ENCODE results near the gene ERC1. TPM values are rescaled to one million over a fixed set of nuclear protein-coding genes. Genes with fewer than 3 reads are reported as not detected.

Gene ERC1
- total and polyA plus RNA-seq, 12 donors, result 6.5 to 67.5 (median 47.5) TPM

DNA sequence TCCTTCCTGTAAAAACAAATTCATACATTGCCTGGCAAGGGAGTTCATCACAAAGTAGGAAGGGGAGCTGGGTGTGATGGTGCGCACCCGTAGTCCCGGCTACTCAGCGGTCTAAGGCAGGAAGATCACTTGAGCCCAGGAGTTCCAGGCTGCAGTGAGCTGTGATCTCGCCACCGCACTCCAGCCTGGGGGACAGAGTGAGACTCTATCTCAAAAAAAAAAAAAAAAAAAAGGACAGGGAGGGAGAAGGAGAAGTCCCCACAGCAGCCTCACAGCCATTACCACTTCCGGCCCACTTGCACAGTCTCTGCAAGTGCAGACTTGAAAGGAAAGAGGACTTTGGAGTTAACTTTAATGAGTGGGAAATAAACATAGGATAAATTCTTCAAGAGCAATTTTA is 482.4 kb downstream of the ERC1 start:
- H3K9me3 ChIP-seq, result no peaks in the 10 kb centered on the region
- H3K27me3 ChIP-seq, result no peaks in the 10 kb centered on the region
- H3K36me3 ChIP-seq, result no peaks in the 10 kb centered on the region
- peak overlapping the region in 5 of 10 donors; percentile 6 to 67 (median 21) for H3K27ac ChIP-seq
- peak in 1 of 2 donors; percentile 27 for DNase-seq
- ATAC-seq, result peak in 3 of 8 donors; percentile 34 to 46 (median 34)
- 80 to 83% methylated on average over 7 of the region's 7 CpGs for WGBS, 2 donors
- TF ChIP-seq, protein P1, sequence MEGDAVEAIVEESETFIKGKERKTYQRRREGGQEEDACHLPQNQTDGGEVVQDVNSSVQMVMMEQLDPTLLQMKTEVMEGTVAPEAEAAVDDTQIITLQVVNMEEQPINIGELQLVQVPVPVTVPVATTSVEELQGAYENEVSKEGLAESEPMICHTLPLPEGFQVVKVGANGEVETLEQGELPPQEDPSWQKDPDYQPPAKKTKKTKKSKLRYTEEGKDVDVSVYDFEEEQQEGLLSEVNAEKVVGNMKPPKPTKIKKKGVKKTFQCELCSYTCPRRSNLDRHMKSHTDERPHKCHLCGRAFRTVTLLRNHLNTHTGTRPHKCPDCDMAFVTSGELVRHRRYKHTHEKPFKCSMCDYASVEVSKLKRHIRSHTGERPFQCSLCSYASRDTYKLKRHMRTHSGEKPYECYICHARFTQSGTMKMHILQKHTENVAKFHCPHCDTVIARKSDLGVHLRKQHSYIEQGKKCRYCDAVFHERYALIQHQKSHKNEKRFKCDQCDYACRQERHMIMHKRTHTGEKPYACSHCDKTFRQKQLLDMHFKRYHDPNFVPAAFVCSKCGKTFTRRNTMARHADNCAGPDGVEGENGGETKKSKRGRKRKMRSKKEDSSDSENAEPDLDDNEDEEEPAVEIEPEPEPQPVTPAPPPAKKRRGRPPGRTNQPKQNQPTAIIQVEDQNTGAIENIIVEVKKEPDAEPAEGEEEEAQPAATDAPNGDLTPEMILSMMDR (IDR thresholded peaks at IDR 0.05), result no peak
- H3K4me1 ChIP-seq, result peaks cover 10 to 61% (median 47%) of the 10 kb centered on the region in 9 donors
- intact Hi-C loops (cut with DNase I), result no loop called here
- H3K4me3 ChIP-seq, result no peak overlapping the region

DNA sequence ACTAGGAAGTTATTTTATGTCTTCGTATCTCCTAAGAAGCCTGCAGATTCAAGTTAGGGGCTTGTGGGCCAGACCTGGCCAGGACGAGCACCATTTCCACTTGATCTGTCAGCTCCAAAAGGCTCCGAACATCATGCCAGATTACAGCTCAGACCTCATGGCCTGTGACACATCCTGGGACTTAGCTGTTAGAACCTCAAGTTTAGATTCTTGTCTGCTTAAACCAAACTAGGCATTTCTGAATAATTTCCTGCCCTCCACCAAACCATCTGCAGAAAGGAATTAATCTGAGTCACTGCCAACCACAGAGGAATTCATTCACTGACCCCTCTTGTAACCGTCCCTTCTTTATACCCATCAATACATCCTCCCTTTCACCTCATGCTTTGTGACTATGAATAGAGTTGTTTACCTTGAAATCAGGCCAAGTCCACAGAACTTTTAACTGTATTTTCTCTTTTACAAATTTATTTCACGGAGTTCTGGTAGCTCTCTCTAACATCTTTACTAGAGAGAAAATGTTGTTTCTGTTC is 483.1 kb downstream of the ERC1 start:
- Histone ChIP-seq H3K4me3 (no peak overlapping the region), H3K27ac (peak overlapping the region in 8 of 10 donors; percentile 4 to 67 (median 16)), H3K27me3 (no peaks in the 10 kb centered on the region), H3K9me3 (no peaks in the 10 kb centered on the region), H3K4me1 (peaks cover 8 to 54% (median 42%) of the 10 kb centered on the region in 9 donors), H3K36me3 (no peaks in the 10 kb centered on the region)
- intact Hi-C loops (cut with DNase I), result no loop called here
- WGBS, 2 donors, result 45 to 50% methylated on average over 5 of the region's 5 CpGs
- ATAC-seq (peak in 2 of 8 donors; percentile 26 to 41), DNase-seq (no peak)
- TF ChIP-seq, protein P1 (IDR thresholded peaks at IDR 0.05), result no peak

DNA sequence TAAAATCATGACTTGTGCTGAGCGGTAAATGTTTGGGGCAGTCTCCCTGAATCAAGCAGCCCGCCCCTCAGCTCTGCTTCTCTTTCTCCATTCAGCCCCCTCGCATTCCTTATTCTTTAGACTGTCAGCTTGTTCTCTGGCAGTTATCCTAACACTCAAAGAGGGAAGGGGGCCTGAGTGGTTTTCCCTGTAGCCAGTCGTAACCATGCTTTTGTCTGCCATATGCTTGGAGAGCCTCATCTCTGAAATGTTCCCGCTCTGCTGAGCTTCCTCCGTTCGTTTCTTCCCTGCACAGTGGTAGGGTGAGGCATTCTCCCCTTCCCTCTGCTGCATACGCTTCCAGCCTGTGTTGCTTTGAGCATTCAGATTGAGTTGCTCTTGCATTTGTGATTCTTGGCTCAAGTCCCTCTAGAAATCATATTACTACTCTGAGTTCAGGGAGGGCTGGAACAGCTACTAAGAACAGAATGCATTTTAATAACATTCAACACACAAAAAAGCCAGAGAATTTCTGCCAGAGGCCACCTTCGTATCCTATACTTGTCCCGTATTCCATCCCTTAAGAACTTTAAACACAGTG is 483.6 kb downstream of the ERC1 start:
- no peak for DNase-seq
- 59 to 60% methylated on average over 10 of the region's 10 CpGs for WGBS, 2 donors
- intact Hi-C loops (cut with DNase I), result no loop called here

DNA sequence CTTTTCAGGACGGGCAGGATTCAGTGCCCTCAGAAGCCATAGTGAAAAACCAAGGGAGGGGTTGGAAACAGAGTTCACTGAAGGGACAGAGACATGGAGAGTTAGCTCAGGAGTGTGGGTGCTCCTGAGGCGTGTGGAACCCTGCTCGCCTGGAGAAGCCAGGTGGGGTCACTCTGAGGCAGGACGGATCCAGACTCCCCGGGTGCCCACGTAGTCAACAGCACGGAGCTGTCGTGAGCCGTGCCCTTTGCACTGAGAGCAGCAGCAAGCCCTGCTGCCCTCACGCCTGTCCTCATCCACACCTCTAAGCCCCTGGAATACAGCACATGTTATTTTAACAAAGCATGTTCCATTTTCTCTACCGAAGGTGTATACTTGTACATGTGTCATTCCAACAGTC is 488.6 kb downstream of the ERC1 start:
- TF ChIP-seq, protein P1 (IDR thresholded peaks at IDR 0.05), result no peak
- H3K9me3 ChIP-seq, result no peaks in the 10 kb centered on the region
- ATAC-seq (no peak), DNase-seq (no peak)
- H3K27ac ChIP-seq, result no peak overlapping the region
- intact Hi-C loops (cut with DNase I), result no loop called here
- no peaks in the 10 kb centered on the region for H3K27me3 ChIP-seq
- 97% methylated on average over 11 of the region's 11 CpGs for WGBS, 2 donors
- H3K36me3 ChIP-seq, result peaks cover 0 to 7% (median 0%) of the 10 kb centered on the region in 9 donors
- no peak overlapping the region for H3K4me3 ChIP-seq
- peaks cover 0 to 12% (median 8%) of the 10 kb centered on the region in 9 donors for H3K4me1 ChIP-seq

More for the DNA sequence above, 483.6 kb downstream of the ERC1 start:
- no peaks in the 10 kb centered on the region for H3K27me3 ChIP-seq
- H3K4me3 ChIP-seq, result no peak overlapping the region
- TF ChIP-seq, protein P1 (IDR thresholded peaks at IDR 0.05), result no peak
- peak; percentile 40 to 81 (median 70) for ATAC-seq
- H3K4me1 ChIP-seq, result peaks cover 3 to 49% (median 36%) of the 10 kb centered on the region in 9 donors
- H3K36me3 ChIP-seq, result no peaks in the 10 kb centered on the region
- no peaks in the 10 kb centered on the region for H3K9me3 ChIP-seq
- peak overlapping the region in 6 of 10 donors; percentile 4 to 67 (median 26) for H3K27ac ChIP-seq

Data from heart right ventricle (tissue), 16 donors.